GM23338 (cell line): ENCODE results near the gene MEF2D. TPM values are rescaled to one million over a fixed set of nuclear protein-coding genes. Genes with fewer than 3 reads are reported as not detected.

Experiments used
- ATAC-seq: fragments of 200-7000 bp; cut with Tn5 transposase; 3 replicates; pipeline ENCODE4 v1.9.1; 2020
- DNase-seq: peaks from one replicate; pipeline ENCODE4 v3.0.0-alpha.2; 2015; ENCODE audit warnings: low spot score
- H2AFZ ChIP-seq: fragments of 200-600 bp; sonication (generic); 2 replicates; pipeline ENCODE4 v1.8.0; 2016; ENCODE audit warnings: antibody characterized with exemption, mild to moderate bottlenecking, moderate library complexity
- H3F3A ChIP-seq: fragments of 200-600 bp; sonication (generic); replicated peaks from 2 replicates; pipeline ENCODE4 v1.8.0; 2017; ENCODE audit warnings: antibody characterized with exemption, mixed run types, low read depth
- H3K27ac ChIP-seq: fragments of 200-600 bp; sonication (generic); 2 replicates; pipeline ENCODE4 v1.6.1; 2016; ENCODE audit warnings: low read depth
- H3K27me3 ChIP-seq: fragments of 200-600 bp; sonication (generic); 2 replicates; pipeline ENCODE4 v1.8.0; 2016; ENCODE audit warnings: mild to moderate bottlenecking, mixed run types, moderate library complexity; ENCODE audit not compliant: insufficient read depth
- H3K36me3 ChIP-seq: fragments of 200-600 bp; sonication (generic); 2 replicates; pipeline ENCODE4 v1.8.0; 2016; ENCODE audit warnings: mild to moderate bottlenecking; ENCODE audit not compliant: insufficient read depth
- H3K4me1 ChIP-seq: fragments of 200-600 bp; sonication (generic); 2 replicates; pipeline ENCODE4 v1.8.0; 2016; ENCODE audit warnings: mild to moderate bottlenecking, moderate library complexity; ENCODE audit not compliant: insufficient read depth
- H3K4me2 ChIP-seq: fragments of 200-600 bp; sonication (generic); 2 replicates; pipeline ENCODE4 v1.7.1; 2017; ENCODE audit warnings: mixed run types
- H3K4me3 ChIP-seq: fragments of 200-600 bp; sonication (generic); 2 replicates; pipeline ENCODE4 v1.6.1; 2016; ENCODE audit warnings: mixed run types
- H3K79me2 ChIP-seq: fragments of 200-600 bp; sonication (generic); replicated peaks from 2 replicates; pipeline ENCODE4 v1.8.0; 2017; ENCODE audit warnings: mild to moderate bottlenecking; ENCODE audit not compliant: insufficient read depth
- H3K9me2 ChIP-seq: fragments of 200-600 bp; sonication (generic); 2 replicates; pipeline ENCODE4 v1.8.0; 2017; ENCODE audit not compliant: insufficient read depth
- H4K20me1 ChIP-seq: fragments of 200-600 bp; sonication (generic); replicated peaks from 2 replicates; pipeline ENCODE4 v1.8.0; 2017; ENCODE audit warnings: mild to moderate bottlenecking; ENCODE audit not compliant: insufficient read depth
- H3K27ac Mint-ChIP-seq: 2 replicates; pipeline ENCODE4 v1.8.0; 2020; ENCODE audit warnings: inconsistent platforms, mild to moderate bottlenecking, moderate library complexity, mixed read lengths
- H3K27me3 Mint-ChIP-seq: 3 replicates; pipeline ENCODE4 v1.8.0; 2022; ENCODE audit warnings: low read depth, mild to moderate bottlenecking, moderate library complexity, mixed read lengths, inconsistent platforms; ENCODE audit not compliant: insufficient read depth, poor library complexity
- H3K36me3 Mint-ChIP-seq: 3 replicates; pipeline ENCODE4 v1.8.0; 2021; ENCODE audit warnings: low read depth, mild to moderate bottlenecking, inconsistent platforms, moderate library complexity, mixed read lengths
- H3K4me1 Mint-ChIP-seq: 3 replicates; pipeline ENCODE4 v1.8.0; 2020; ENCODE audit warnings: mild to moderate bottlenecking, inconsistent platforms, mixed read lengths
- H3K4me3 Mint-ChIP-seq: 3 replicates; pipeline ENCODE4 v1.8.0; 2021; ENCODE audit warnings: moderate library complexity, mild to moderate bottlenecking, inconsistent platforms, mixed read lengths
- H3K9me3 Mint-ChIP-seq: 3 replicates; pipeline ENCODE4 v1.8.0; 2020; ENCODE audit warnings: moderate library complexity, mild to moderate bottlenecking, inconsistent platforms, mixed read lengths
- CREB1 ChIP-seq: fragments of 250-450 bp; sonication (Bioruptor Pico); IDR thresholded peaks from 2 replicates; pipeline ENCODE4 v1.5.0; 2020; ENCODE audit warnings: low read depth, mild to moderate bottlenecking, moderate library complexity
- EZH2phosphoT487 ChIP-seq: fragments of 200-600 bp; sonication (generic); IDR thresholded peaks from one replicate; pipeline ENCODE4 v1.8.1; 2018; ENCODE audit warnings: antibody characterized with exemption; ENCODE audit not compliant: unreplicated experiment
- ZNF114 ChIP-seq: fragments of 250-450 bp; sonication (Bioruptor Pico); IDR thresholded peaks from 2 replicates; pipeline ENCODE4 v1.5.0; 2020; ENCODE audit warnings: mild to moderate bottlenecking, moderate library complexity
- ZNF331 ChIP-seq: fragments of 250-450 bp; sonication (Bioruptor Pico); IDR thresholded peaks from 2 replicates; pipeline ENCODE4 v1.5.0; 2020; ENCODE audit warnings: low read depth, mild to moderate bottlenecking, moderate library complexity
- ZNF462 ChIP-seq: fragments of 250-450 bp; sonication (Bioruptor Pico); IDR thresholded peaks from 2 replicates; pipeline ENCODE4 v1.5.0; 2020; ENCODE audit warnings: mild to moderate bottlenecking, moderate library complexity
- polyA plus RNA-seq: library from polyadenylated mRNA; unstranded; fragments of >200 nt; fragmentation: Nextera tagmentation; extraction: Ambion mirVana; gene quantifications from 2 replicates; pipeline ENCODE4 v1.2.1, GENCODE V29; 2016
- total RNA-seq: library from RNA; depleted of rRNA; stranded (reverse); fragments of >200 nt; shearing (Covaris generic); gene quantifications from 2 replicates; pipeline ENCODE4 v1.2.3, GENCODE V29; 2014
- TF ChIP-seq, protein P1 (sequence below): IDR thresholded peaks from one replicate; pipeline ENCODE4 v1.6.1; 2018; ENCODE audit warnings: antibody characterized with exemption; ENCODE audit not compliant: unreplicated experiment

The MEF2D gene
- total and polyA plus RNA-seq, 2 experiments from 2014 or later = 10.6 to 15.5 TPM

GRCh38 chr1:156455362-156455761, 45.2 kb downstream of the MEF2D start:
- 0 out of 2 replicates have a peak, but pooled peaks cover 15% of the 10 kb centered on the region for H3F3A ChIP-seq
- DNase-seq (no peak), ATAC-seq (no peak)
- H3K27ac ChIP-seq = peak overlapping the region; percentile 72; the same call in 1 of the 2 replicates
- H2AFZ ChIP-seq = no peak overlapping the region
- H3K4me3 ChIP-seq = no peak overlapping the region
- no peaks in the 10 kb centered on the region for H3K27me3 ChIP-seq
- no peaks in the 10 kb centered on the region for H3K36me3 ChIP-seq
- H3K36me3 Mint-ChIP-seq = no peaks in the 10 kb centered on the region
- H3K27ac Mint-ChIP-seq = no peak overlapping the region
- H3K4me1 Mint-ChIP-seq = peaks cover 5% of the 10 kb centered on the region; the same call in 2 of the 3 replicates
- no peak overlapping the region; the same call in 2 of the 3 replicates for H3K4me3 Mint-ChIP-seq
- H3K79me2 ChIP-seq = no peaks in the 10 kb centered on the region
- H3K4me2 ChIP-seq = no peak overlapping the region
- H3K4me1 ChIP-seq = peaks cover 6% of the 10 kb centered on the region; the same call in 1 of the 2 replicates
- no peaks in the 10 kb centered on the region for H3K9me2 ChIP-seq
- no peak for TF ChIP-seq ZNF114 (CRISPR knock-in tag)
- TF ChIP-seq ZNF462 (CRISPR knock-in tag) = no peak
- no peak for TF ChIP-seq ZNF331 (CRISPR knock-in tag)
- TF ChIP-seq CREB1 = no peak
- TF ChIP-seq EZH2phosphoT487 = no peak
- TF ChIP-seq, protein P1, sequence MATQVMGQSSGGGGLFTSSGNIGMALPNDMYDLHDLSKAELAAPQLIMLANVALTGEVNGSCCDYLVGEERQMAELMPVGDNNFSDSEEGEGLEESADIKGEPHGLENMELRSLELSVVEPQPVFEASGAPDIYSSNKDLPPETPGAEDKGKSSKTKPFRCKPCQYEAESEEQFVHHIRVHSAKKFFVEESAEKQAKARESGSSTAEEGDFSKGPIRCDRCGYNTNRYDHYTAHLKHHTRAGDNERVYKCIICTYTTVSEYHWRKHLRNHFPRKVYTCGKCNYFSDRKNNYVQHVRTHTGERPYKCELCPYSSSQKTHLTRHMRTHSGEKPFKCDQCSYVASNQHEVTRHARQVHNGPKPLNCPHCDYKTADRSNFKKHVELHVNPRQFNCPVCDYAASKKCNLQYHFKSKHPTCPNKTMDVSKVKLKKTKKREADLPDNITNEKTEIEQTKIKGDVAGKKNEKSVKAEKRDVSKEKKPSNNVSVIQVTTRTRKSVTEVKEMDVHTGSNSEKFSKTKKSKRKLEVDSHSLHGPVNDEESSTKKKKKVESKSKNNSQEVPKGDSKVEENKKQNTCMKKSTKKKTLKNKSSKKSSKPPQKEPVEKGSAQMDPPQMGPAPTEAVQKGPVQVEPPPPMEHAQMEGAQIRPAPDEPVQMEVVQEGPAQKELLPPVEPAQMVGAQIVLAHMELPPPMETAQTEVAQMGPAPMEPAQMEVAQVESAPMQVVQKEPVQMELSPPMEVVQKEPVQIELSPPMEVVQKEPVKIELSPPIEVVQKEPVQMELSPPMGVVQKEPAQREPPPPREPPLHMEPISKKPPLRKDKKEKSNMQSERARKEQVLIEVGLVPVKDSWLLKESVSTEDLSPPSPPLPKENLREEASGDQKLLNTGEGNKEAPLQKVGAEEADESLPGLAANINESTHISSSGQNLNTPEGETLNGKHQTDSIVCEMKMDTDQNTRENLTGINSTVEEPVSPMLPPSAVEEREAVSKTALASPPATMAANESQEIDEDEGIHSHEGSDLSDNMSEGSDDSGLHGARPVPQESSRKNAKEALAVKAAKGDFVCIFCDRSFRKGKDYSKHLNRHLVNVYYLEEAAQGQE = no peak
- no peaks in the 10 kb centered on the region for H4K20me1 ChIP-seq
- H3K27me3 Mint-ChIP-seq = peaks cover 5% of the 10 kb centered on the region
- no peaks in the 10 kb centered on the region for H3K9me3 Mint-ChIP-seq
